CD1c-positive myeloid dendritic cell (primary cell): ENCODE measurements around the gene SPTLC3.

ENCODE experiments used
- DNase-seq: peaks from one replicate; pipeline ENCODE4 v3.0.0-alpha.2; 2016; ENCODE audit errors: extremely low spot score

The SPTLC3 gene

DNA sequence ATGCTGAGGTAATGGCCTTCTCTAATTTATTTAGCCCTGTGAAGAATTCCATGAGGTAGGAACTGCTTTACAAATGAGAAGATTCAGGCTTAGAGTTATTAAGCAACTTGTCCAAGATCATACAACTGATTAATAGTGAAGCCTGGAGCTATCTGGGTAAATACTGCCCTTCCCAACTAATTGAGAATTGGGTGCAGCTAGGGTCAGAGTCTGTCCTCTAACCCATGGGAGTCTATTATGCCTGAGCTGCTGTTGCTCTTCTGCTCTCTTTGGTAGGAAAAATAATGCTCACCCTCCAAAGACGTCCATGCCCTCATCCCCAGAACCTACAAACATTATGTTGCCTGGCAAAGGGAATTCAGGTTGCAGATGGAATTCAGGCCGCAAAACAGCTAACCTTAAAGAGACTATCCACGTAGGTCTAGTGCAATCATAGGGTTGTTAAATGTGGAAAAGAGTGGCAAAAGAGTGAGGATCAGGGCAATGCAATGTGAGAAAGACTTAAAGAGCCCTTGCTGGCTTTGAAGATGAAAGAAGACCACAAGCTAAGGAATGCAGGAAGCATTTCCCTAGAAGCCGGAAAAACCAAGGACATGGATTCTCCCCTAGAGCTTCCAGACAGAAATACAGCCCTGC is 90.1 kb downstream of the SPTLC3 start:
- DNase-seq = no peak

DNA sequence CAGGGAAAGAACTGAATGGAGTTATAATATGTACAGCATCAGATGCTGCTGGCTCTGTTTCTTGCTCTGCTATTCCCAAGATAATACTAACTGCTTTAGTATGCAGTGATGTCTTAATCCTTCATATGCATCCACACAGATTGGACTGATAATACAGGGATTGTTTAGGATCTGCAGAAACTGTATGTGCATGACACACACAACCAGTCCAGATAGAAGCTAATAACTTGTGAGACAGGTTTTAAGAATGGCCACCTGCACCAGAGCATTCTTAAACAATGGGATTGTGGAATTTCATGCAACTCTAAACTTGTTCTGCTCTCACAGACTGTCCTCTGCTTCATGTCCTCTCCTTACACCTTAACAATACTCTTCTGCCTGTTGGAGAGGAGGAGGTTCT is 90.9 kb downstream of the SPTLC3 start:
- no peak for DNase-seq

DNA sequence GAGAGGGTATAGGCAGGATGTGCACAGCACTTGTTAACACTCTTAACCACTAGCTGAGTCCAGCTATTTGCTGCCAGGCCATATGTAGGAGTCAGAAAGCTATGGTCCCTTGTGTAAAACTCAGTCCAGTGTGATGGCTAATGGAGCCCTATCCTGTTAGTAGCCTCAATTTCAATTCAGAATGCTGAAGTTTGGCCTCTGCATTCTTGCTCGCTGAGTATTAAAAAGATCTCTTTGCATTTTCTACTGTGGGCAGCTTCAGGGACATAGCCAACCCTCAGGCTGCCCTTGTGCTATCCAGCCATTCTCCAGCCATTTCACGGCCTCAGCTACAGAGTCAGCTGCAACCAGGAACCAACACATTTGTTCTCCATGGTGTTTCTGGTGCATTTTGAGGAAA is 92.5 kb downstream of the SPTLC3 start:
- no peak for DNase-seq

DNA sequence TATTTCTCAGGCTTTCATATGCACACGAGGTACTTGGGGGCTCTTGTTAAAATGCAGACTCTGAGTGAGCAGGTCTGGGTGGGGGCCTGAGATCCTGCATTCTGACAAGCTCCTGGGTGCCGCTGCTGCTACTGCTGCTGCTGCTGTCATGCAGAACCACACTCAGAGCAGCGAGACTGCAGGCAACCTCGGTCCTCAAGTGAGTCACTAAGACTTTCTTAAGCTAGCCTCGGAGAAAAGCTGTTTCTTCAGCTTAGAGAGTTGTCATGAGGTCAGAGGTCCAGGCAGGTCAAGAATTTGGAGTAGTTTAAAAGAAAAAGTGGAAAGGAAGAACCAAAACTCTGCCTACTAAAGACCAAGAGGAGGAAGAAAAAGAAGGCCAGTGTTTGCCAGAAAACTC is 92.9 kb downstream of the SPTLC3 start:
- no peak for DNase-seq

DNA sequence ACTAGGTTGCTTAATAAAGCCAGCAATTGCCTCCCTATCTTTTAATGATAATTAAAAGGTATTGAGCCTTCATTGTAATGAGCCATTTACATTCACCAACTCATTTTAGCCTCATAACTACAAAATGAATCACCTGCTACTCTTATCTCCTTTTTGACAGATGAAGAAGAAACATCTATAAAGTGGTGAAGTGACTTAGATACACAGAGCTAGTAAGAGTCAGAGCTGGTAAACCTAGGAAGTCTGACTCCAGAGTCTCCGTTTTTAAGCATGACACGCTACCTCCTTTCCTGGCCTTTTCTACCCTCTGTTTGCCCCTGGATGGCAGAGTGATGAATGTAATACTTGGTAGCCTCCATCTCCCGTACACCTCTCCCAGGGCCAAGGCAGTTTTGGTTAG is 93.5 kb downstream of the SPTLC3 start:
- DNase-seq = no peak

DNA sequence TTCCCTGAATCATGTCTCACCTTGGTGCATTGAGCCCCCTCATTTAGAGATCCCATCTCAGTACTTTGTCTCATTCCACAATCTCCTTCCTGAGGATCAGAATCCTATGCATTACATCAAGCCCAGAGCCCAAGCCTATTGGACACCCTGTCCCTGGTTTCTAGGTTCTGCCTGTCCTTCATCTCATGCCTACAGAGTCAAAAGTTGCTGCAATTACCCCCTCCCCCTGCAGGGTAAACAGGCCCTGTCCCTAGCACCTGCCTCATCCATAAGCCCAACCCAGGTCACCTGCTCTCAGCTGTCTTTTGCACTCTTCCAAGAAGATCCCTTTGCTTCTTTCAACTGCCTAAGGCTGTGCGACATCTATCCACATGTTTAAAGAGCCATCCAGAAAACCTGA is 93.9 kb downstream of the SPTLC3 start:
- no peak for DNase-seq

DNA sequence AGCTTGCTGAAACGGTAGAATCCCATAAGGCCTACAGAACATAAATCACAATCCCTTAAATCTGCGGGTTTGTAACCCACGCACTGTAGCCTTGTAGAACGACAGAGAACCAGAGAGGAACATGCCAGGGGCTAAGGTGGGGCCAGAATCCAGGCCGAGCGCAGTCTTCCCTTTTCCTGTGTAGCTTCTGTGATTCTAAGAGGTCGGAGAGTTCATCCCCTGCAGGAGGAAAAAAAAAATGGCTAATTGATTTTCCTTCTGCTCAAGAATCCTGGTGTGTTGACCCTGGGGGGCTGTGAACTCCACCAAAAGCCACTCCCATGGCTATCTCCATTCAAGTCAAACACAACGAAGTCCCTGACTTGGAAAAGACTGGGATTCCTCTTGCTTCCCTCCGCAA is 96.3 kb downstream of the SPTLC3 start:
- DNase-seq = no peak

DNA sequence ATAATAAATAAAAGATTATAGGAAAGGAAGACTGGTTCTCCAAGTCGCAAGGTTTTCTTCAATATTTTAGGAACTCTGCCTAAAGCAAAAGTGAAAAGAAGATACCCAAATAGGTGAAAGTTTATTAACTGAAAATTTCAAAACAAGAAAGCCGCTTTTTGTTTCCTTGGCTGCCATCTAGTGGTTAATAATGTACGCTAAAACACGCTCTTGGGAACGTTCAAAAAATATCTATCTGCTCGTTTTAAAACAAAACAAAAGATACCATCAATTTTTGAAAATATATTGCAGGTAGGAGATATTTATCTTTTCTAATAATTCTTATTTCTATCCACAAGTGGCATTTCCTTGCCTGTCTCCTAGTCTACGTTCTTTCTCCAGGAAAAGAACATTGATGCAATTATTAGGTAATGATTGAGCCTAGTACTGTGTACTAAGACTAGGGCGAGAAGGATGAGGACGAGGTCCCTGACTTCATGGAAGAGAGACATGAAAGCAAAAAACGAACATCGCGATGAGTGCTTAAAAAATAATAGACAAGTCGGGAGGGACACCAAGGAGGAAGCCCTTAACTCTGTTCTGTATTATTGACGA is 97.2 kb downstream of the SPTLC3 start:
- DNase-seq = peak; percentile 50

DNA sequence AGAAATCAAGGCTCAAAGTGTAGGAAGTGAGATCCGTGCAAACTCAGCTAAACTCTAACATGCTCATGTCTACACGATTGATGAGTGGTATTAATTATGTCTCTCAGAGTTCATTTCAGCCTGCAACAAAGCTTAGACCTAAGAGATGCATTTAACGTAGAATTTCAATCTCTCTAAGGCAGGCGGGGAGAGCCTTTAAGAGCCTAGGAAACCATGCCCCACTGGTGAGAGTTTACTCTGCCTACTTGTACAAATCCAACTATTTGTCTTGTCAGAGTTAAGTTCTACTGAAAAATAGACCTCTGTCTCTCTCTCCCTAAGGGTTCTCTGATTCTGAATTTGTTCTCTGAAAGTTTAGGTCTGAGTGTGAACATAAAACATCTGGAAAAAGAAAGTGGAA is 100.9 kb downstream of the SPTLC3 start:
- DNase-seq = no peak

DNA sequence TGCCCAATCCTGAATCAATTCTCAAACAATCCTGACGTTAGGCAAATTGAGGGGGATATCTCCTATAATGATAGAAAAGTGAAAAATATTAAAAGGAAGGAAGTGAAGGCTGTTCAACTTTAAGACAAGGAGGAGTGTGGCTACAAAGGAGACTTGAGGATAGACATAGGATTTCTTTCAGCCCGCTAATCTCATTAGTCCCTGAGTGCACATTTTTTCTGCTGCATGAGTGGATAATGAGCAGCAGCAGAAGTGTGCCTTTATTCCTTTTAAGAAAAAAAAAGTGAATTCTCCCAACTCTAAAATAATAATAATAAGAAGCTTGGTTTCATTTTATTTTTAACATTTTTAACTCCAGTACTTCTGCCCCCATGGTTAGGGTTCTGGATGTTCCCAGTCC is 102.0 kb downstream of the SPTLC3 start:
- DNase-seq = no peak

DNA sequence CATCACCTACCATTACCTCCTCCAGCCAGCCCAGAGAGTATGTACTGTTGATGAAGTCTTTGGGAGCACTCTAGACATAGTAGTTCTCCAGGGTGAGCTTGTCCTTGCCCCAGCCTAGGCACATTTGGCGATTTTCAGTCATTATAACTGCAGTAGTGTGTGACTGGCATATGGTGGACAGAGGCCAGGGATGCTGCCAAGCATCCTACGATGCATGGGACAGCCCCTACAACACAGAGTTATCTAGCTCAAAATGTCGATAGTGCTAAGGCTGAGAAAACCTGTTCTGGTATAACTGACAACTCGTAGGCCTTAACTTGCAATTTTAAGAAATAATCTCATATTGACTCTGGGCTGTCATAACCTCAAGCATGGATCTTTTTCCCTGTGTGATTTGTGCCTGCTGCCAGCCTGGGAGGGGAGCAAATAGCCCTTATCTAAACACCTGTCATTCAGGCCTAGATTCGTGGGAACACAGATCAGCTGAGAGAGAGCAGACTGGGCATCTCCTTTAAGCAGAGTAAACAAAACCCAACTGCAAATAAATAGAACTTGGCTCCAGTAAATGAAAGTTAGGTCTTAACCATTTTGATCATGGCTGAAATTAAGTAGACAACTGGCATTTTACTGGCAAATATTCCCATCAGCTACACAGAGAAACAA is 102.6 kb downstream of the SPTLC3 start:
- DNase-seq = no peak

DNA sequence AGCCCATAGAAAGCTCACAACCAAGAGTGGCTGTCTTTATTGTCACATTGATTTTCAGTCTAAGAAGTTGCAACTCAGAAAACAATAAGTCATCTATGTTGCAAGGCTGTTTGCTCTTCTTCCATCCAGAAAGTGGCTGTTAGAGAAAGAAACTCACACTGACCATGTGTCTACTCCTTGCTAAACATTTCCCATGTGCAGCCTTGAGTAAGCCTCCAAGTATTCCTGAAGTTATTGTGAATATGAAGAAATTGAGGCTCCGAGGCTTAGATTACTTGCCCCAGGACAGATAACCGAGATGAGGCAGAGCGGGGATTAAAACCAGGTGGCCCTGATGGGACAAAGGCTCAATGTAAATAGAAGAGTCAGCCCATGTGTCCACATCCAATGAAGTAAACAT is 105.0 kb downstream of the SPTLC3 start:
- no peak for DNase-seq

DNA sequence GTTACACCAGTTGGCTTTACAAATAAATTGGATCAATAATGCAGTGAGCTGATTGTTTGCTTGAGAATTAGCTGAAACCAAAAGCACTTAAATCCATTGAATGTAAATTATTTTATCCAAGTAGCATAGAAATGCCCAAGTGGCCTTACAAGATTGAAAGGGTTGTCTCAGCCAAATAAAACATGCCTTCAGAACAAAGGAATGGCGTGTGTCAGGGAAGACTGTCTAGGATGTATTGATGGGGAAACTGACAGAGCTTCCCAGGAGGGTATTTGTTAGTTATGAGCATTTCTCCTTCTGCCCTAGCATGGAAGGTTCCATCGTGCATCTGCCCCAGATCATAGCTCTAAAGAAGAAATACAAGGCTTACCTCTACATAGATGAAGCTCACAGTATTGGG is 108.4 kb downstream of the SPTLC3 start:
- DNase-seq = no peak

DNA sequence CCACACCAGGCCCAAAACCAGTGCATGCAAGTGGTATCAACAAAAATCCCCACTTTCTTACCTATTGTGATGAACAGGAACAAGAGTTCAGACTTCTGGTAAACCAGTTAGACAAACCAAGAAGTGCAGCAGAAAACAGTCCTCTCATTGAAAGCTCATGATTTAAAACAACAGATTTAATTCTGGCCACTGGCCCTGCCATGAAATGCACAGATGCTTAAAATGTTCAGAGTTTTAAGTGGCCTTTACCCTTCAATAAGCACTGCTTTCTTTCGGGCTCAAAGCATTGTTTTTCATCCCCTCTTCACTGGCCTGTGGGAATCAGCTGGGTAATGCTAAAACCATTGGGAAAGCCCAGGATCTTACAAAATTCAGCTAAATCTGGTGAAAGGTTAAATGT is 109.9 kb downstream of the SPTLC3 start:
- DNase-seq = no peak

DNA sequence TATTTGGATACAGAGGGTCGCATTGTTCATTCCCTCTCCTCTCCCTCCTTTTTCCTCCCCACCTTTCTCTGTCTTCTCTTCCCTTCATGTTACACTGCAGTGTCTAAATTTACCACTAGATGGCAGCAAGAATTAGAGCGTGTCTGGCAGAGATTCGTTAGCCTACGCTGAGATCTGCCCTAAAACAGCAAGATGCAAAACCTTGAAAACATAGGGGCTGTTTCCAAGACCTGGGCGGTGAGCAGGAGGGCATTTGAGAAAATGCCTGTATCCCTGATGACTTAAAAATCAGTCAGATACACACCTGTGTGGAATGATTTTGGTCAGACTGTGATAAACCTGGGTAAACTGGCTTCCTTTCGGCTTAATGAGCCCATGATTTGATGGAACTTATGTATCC is 110.8 kb downstream of the SPTLC3 start:
- peak; percentile 60 for DNase-seq

DNA sequence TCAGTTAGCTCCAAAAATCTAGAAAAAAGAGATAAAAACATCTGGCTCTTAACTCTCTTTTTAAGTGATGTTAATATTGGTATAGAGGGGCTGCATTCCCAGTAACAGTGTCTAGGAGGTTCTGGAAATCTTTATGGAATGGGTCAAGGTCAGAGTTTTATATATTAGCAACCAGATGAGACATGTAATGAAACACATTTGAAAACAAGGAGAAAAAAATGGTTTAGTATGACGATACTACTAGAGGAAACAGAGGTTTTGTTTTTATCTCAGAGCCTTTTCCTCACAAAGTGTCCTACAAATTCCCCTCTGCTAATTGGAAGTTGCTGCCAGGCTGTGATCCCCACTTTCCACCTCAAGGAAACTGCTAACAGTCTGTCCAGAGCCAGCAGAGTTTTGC is 111.7 kb downstream of the SPTLC3 start:
- no peak for DNase-seq

DNA sequence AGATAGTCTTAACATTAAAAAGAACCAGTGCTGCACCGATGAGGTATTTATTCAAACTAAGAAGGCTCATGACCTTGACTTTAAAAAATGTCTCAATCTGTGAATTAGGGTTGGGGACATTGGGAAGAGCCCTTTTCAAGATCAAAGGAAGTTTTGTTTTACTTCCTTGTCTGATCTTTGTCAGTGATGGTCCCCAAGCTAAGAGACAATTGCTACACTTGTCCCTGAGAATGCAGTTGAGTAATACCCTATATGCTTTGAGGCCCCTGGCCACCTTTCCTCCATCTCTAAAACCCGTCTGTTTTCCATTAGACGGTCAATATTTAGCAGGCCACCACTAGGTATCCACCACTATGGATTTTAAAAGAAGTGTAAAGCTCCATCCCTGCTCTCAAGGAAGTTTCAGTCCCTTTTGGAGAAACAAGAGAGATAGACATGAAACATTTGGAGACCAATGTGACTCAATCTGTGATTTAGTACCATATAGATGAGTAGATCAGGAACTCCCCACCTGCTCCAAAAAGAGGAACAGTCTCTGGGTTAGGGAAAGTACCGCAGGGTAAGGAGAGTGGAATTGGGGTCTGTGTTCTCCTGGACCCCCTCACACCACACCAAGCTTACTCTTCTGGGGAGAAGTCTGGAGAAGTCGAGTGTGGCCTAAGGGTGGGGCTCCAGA is 113.2 kb downstream of the SPTLC3 start:
- DNase-seq = no peak

DNA sequence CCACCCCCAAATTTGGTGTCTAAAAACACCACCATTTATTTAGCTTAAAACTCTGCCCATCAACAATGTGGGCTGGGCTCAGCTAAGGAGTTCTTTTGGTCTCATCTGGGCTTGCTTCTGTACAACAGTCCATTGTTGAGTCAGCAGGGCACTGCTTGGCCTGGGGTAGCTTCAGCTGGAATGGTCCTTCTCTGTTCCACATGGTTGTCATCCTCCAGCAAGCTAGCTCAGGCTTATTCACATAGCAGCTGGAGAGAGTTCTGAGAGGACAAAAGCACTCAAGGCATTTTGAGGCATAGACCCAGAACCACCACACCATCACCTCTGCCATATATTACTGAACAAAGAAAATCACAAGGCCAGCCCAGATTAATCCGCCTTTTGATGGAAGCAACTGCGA is 116.7 kb downstream of the SPTLC3 start:
- DNase-seq = no peak

DNA sequence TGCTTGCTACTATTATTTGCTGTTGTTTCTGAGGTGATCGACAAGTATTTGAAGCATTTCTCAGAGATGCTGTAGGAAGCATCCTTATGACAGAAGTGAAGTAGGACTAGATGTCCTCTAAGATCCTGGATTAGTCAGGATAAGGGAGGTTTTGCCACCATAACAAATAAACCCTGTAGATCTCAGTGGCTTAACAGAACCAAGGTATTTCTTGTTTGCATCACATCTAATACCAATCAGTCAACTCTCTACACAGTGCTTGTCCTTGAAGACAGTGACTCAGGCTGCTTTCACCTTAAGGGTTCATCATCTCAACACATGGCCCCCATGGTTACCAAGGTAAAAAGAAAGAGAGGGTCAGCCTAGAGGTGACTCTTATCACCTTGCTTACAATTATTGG is 119.4 kb downstream of the SPTLC3 start:
- no peak for DNase-seq

DNA sequence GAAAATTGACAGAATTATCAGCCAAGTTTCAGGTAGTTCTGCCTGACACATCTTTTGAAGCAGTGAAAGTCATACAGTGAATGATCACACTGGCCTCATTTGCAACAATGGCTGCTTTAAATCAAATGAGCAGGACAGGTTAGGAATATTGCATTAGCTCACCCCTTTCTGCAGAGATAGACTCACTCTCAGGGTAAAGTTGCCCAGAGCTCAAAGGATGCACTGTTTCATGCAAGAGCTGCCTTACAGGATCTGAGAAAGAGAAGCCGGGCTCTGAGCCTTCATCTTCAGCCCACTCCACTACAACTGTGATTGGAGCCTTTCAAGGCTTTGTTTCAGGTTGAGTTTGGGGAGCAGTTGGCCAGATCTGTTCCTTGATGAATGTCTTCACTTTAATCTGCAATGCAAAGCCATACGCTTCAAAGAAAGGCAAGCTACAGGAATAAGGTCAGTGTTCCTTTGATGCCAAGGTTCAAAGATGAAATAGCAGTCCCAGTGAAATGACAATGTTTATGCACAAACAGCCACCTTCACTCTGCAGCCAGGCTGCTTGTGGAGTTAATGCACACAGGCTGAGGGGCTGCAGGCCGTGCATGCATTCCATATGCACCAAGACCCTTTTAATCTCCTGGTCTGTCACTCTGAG is 121.4 kb downstream of the SPTLC3 start:
- DNase-seq = no peak

DNA sequence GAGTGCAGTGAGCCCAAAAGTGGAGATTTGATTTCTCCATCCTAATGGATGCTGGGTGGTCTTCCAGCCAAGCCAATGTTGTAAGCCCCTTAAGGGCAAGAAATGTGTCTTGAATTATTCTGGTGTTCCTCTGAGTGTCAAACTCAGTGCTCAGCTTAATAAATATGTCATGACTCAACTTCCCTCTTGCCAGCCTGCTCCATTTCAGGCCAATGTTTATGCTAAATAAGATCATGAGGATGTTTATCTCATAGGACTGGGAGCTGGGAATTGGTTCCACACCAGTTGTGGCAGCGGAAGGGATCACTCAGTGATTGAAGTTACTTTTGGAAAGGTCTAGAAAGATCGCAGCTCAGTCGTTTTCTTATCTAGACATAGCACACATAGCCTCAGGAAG is 121.9 kb downstream of the SPTLC3 start:
- no peak for DNase-seq

DNA sequence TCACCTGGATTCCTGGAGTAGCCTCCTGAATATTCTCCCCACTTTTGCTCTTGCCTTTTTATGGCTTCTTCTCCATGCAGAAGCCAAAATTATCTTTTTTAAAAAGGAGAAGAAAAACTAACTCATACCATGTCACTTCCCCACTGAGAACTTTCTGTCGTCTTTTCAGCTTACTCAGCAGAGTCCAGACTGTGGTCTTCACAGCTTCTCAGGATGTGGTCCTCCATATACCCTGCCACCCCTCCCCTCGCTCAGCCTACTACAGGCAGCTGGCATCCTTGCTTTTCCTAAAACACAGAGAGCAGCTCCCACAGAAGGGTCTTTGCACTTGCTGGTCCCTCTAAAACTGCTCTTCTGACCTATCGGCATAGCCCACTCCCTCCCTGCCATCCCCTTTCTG is 122.9 kb downstream of the SPTLC3 start:
- DNase-seq = no peak
